GM21447 (cell line): ENCODE measurements around the gene SCN9A.
"Not testable (repeated sequence)": the region's sequence is repeated elsewhere in the genome, so short reads cannot be mapped to it uniquely, and the experiment has no call there.

ENCODE experiments used
- ATAC-seq: cut with Tn5 transposase; IDR thresholded peaks from one replicate; pipeline ENCODE4 v1.9.1; 2021; ENCODE audit not compliant: unreplicated experiment

Gene SCN9A

DNA sequence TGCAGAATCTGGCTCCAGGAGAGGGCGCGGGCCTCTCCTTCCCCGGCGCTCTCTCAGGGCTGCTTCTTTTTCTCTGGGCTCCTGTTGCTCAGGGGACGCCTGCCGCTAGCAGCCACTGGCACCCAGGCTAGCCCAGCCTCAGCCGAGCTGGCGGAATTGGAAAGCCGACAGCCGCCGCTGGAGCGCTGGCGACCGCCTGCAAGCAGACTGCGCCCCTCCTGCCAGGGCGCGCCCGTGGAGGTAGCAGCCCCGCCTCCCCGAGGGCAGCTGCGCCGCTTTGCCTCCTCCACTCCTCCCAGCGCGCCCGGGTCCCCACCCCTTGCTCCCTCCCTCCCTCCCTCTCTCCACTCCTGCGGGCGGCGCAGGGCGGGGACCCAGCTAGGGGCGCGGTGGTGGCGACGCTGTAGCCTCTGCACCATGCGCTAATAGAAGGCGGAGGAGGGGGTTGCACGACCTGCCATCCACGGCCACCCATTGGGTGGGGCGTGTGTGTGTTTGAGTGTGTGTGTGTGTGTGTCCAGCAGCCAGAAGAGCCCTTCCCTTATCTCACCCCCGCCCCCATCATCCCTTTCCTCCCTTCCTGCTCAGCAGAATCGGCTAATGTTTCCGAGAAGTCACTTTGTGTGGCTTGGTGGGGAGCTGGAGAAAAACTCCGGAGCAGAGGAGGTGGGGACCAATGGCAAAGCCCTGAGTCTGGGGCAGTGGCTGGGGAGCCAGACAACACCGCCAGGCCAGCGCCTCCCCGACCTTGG lies at the start of gene SCN9A:
Gene SCN9A (minus strand): TSS at position 209 of the 752 bp plus-strand sequence. CDS start 64,188 bp downstream, outside the sequence.
- ATAC-seq = peak; percentile 71

DNA sequence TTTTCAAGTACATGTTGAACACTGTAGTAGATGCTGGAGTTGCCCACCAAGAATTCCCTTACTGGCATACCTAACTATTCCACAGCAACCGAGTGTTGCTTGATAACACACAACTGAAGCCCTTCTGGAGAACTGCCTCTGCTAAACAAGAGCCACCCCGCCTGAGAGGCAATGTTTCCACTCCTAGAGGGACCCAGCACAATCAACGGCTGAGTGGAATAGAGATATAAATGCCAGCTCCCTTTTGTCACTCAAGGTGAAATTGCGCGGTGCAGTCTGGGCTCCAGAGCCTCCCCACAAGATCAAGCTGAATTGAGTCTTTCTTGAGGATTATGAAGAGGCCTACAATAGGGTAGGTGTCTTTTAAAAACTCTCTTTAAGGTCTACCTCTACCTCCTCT lies 49.1 kb upstream of the SCN9A start:
- no peak for ATAC-seq

DNA sequence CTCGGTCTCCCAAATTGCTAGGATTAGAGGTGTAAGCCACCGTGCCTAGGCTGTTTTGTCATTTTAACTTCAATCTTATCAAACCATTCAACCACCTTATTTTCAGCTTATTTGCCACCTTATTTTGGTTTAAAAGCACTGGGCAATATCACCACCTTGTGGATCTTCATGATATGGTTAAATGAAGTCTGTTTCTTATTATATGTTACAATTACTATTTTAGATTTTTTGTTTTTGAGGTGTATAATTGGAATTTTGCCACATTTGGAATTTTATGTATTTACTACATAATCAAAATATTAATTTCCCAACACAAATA lies 43.8 kb upstream of the SCN9A start:
- no peak for ATAC-seq

DNA sequence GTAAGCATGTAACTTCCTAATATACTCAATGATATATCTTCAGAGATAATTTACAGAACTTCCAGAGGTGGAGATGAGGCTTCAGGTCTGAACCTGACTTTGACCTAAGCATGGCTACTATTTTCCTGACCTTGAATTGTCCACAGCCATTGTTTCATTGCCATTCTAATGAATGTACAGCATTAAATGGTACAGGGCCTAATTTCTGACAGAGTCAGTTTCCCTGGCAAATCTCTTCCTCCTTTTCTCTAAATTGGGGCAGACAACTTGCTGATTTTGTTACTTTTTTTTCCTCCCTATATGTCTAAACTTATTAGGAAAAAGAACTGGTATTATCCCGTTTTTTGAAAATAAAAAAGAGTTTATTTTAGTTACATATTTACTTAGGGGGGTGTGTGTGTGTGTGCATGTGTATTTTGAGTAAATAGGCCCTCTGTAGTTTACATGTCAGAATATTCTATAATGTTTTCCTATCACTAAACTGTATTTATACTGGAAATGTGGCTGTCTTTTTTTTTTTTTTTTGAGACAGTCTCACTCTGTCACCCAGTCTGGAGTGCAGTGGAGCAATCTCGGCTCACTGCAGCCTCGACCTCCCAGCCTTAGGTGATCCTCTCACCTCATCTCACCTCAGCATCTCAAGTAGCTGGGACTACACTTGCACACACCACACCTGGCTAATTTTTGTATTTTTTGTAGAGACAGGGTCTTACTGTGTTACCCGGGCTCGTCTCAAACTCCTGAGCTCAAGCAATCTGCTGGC lies 43.3 kb upstream of the SCN9A start:
- ATAC-seq = no peak

DNA sequence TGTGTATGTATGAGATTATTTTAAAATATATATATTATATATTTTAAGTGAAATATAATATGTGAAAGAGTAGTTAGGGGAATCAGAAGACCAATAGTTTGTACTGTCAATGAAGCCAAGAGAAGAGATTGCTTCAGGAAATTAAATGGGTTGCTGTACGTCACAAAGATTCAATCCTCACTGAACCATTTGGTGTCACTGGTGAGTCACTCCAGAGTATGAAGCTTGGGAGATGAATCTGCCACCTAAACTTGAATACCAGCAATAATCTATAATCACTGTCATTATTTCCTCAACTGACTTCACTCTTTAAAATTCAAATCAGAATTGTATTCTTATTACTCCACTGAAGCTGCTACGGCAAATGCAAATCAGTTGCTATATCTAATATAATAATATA lies 41.9 kb upstream of the SCN9A start:
- no peak for ATAC-seq

DNA sequence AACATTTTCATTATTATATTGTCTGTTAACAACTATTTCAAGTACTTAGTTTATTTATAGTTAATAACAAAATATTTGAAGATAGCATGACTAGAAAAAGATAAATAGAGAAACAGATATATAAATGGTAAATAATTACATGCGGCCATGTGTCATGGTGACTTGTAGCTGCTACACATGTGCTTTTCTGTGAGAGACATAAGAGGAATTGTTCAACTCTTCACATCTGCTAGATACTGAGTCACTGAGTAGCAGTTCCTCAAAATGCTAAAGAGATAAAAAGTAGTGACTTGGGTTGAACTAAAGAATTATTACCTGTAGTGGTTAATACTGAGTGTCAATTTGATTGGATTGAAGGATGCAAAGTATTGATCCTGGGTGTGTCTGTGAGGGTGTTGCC lies 37.5 kb upstream of the SCN9A start:
- ATAC-seq = no peak

DNA sequence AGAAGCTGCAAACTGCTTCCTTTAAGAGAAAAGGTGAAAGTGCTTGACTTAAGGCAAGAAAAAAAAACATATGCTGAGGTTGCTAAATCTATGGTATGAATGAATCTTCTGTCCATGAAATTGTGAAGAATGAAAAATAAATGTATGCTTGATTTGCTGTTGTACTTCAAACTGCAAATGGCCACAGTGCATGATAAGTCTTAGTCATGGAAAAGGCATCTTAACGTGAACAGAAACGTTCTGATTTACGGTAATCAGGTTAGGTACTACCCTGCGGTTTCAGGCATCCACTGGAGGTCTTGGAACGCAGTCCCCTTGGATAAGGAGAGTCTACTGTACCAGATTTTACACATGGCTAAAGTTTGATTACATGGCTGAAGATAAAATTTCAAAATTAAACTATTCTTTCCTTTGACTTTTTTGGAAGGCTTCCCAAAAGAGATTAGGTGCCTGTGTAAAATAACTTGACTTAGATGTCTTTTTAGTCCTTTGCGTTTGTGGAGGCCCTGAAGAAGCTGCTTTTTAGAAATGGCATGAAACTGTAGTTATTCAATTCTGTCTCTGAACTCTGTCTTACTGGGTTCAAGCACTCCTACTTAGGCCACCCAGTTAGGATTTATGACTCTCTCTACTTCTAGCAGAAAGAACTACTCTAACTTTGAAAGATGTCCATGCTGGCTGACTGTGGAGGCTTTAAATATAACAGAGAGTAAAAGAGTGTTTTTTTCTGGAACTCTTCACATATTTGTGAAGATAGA lies 35.9 kb upstream of the SCN9A start:
- ATAC-seq = no peak

DNA sequence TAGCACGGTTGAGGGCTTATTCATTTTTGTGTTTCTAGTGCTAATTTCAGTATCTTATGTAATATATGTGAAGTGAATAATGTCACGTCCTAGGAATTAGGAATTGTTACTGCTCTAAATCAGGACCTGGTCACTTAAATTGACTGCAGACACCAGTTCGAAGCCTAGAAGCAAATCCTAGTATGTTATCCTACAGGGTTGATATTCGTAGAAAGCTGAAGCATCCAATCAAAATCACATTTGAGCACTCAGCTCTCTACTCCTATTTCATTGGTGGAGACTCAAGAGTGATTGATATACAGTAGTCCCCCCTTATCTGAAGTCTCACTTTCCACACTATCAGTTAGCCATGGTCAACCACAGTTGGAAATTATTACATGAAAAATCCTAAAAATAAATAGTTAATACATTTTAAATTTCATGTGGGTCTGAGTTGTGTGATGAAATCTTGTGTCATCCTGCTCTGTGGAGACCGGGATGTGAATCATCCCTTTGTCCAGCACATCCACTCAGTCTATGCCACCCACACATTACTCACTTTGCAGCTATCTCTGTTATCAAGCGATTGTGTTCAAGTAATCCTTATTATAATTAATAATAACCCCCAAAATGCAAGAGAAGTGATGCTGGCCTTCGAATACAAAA lies 35.2 kb upstream of the SCN9A start:
- ATAC-seq = no peak

DNA sequence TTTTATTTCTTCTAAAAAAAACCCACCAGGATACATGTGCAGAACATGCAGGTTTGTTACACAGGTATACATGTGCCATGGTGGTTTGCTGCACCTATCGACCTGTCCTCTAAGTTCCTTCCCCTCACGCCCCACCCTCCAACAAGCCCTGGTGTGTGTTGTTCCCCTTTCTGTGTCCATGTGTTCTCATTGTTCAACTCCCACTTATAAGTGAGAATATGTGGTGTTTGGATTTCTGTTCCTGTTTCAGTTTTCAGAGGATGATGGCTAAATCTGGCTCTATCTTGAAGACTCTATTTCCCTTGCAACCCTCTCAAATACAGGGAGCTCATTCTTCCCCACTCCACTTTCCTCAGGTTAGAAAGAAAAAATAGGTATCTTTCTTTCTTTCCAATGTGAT lies 32.0 kb upstream of the SCN9A start:
- not testable (repeated sequence) for ATAC-seq

DNA sequence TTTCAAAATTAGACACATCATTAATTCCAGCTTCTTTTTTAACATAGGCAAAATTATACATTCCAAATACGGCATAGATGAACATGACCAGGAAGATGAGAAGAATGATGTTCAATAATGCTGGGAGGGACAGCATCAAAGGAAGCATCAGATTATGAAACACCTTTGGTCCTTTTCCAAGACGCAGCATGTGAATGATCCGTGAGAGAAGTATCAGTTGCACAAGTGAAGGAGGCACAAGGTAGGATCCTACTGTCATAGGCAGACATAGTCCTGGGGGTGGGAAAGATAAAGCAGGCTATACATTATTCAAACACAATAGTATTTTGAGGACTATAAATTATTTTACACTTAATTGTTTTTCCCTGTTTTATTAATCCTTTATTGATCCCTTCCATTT lies 30.6 kb upstream of the SCN9A start:
- ATAC-seq = no peak

DNA sequence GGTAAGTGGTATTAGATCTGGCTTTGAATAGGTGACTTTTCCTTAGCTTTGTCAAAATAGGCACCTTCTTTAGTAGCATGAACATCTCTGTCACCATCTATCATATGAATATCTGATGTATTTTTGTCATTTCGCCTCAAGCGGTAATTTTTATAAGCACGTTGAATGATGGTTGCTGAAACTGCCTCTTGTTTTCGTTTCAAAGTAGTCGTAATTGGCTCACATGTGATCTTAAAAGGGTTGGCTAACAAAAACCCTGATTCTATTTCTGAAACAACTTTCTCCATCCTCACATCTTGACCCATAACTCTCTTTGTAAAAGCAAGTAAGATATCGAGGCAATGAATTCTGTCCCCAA lies 29.8 kb upstream of the SCN9A start:
- no peak for ATAC-seq

DNA sequence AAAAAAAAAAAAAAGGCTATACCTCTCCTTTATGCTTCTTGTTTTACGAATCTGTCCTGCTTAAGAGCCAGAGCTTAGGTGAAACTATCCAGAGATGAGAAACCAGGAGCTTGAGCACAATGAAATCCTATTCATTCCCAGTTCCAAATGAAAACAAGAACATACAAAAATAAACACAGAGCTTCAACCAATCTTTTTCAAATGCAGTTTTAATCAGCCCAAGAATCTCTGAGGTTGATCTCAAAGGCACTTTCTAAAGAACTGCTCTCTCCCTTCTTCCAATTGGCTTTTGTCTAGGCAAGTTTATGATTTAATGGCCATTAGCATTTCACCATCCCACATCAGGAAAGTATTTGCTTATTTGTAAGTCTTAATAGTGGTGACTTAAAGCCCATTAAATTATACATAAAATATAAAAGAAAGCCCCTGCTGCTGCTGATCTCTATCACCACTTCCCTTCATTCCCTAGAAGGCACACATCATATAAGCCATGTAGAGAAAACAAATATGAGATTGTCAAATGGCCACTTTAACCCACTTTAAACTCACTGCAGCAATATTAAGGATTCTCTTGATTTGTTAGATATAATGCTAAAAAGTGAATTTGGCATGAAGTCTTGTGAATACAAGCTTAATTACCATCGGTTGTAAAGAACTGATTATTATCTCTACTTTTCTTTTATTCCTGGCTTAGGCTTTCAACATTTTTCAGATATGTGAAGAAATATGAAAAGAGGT lies 29.3 kb upstream of the SCN9A start:
- no peak for ATAC-seq

DNA sequence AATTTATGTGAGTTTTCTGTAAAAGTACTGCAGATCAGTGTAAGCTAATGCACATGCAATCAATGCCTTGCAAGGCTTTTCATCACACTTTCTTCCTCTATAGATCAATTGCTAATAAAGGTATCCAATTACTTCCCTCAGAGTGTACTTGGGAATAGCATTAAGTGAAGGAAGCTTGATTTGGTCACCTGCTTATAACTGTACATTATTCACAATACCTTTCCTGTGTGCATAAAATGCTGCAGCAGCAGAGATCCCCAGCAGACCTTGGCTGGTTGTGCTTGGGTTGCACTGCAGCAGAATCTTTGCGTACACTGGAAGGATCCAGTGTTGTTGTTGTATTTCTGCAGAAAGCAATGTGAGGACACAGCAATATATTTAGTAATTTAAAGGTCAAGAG lies 18.5 kb upstream of the SCN9A start:
- ATAC-seq = no peak

DNA sequence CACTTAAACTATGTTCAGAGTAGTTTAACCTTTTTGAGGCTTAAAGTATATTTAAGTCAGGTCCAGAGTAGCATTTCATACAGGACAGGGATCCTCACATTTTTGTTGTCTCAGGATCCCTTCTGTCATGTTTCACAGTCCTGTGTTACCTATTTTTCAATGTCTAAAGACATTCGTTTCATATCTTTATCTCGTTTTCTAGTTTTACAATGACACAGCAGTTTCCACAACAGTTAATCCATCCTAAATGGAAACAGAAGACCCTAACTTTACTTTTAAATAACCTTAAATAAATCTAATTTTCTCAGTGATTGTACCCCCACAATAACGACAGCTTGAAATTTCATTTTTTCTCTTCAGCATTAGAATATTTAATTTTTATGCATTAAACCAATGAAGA lies 17.3 kb upstream of the SCN9A start:
- no peak for ATAC-seq

DNA sequence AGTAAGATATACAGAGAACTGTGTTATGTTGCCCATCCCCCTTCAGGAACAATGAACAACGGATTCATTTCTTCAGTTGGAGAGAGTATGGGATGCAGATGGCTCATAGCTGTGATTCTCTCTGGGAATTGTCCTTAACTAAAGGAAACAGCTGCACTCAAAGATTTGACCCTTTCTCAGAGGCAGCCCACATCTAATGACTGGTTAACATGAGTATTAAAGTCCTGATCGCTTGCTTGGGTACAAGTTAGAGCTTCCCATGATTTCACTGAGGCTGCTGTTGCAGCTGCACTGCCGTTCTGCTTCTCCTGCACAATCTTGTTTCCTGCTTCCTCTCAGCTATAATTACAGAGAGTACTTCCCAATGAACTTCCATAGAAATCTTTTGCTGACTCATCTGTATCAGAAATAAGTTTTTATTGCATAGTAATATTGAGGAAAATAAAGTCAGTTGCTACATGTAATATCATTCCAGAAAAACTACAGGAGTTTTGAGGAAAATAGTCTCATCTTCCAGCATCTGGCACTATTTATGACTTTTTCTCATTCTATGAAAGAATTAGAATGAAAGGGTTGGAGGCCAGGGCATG lies 12.8 kb upstream of the SCN9A start:
- ATAC-seq = no peak

DNA sequence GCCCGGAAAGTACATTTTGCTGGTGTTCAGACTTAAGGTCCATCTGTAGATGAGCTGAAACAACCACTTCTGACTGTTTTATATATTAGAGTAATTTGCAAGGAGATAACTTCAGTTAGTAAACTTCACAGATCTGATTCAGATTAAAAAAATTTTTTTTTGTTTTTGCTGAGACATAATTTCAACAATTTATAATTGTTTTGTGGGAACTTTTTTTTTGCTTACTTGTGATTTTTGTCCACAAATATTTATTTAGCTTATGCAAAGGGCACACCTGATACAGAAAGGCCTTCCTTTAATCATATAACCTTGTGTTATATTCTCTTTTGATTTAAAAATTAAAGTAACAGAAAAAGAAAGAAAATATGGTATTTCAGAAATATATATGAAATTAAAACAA lies 9.6 kb upstream of the SCN9A start:
- no peak for ATAC-seq

DNA sequence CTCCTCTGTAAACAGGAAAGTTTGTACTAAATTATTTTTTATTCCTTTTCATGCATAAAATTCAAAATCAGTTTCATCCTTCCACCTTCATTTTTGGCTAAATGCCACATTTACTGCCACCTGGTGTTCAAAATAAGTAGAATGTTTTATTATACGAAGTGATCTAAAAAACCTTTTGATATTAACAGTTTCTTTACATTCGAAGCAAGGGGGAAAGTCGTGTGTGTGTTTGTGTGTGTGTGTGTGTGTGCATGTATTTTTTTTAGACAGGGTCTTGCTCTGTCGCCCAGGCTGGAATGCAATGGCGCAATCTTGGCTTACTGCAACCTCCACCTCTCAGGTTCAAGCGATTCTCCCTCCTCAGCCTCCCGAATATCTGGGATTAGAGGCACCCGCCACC lies 9.0 kb upstream of the SCN9A start:
- ATAC-seq = no peak

DNA sequence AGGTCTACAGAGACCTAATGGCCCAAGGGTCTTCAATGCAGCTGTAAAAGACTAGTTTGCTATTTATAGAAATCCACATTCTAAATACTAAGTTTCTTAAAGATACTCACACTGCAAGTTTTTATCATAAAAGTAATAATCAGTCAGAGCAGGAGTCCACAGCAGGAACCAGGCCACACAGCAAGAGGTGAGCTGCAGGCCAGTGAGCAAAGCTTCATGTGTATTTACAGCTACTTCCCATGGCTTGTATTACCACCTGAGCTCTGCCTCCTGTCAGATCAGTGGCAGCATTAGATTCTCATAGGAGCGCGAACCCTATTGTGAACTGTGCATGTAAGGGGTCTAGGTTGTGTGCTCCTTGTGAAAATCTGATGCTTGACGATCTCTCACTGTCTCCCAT lies 6.7 kb upstream of the SCN9A start:
- ATAC-seq = no peak

DNA sequence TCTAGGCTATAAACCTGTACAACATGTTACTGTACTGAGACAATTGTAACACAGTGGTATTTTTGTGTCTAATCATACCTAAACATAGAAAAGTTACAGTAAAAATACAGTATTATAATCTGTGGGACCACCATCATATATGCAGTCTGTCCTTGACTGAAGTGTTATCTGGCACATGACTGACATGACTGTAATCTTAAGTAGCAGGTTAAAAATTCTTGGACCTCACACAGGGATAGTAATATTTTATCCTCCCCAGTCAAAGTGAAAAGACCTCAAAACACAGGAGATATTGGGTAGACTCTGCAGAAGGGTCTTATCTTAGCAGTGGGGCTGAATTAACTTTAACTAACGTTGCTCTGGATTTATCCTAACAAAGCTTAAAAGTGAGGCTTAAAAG lies 4.9 kb upstream of the SCN9A start:
- no peak for ATAC-seq

DNA sequence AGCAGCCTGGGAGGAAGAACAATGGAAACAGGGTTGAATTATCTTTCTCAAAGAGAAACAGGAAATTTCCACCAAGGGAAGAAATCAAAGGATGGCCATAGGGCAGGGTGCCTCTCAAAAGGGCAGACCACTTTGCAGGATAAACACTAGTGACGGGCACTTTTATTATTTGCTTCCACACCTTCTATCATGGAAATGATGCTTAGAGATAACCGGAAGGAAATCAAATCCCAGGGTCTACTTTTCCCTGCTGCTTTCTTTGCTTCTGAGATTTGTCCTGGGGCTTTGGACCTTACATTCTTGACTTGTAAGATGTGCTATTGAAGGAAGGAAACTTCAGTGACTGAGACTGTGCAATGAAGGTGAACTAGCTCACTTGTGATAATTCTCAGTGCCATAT lies 1.1 kb upstream of the SCN9A start:
- no peak for ATAC-seq

DNA sequence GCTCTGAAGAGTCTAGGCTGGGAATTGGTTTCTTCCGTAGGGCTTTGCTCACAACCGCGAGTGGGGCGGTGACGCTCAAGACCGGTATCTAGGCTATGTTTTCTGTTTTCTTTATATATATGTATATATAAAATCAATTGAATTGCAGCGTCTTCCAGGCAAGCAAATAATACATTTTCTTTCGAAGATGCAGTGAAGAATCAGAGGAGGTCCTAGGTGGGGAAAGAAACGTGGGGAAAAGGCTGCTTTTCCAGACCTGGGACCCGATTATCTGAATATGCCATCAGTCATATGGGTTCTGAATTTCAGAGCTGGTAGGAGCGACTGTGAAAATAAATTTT lies 714 bp upstream of the SCN9A start:
- no peak for ATAC-seq
